MM.1S (cell line): ENCODE data around the gene BICD1.

Experiments
- DNase-seq: peaks from one replicate; pipeline ENCODE4 v3.0.0-alpha.2; 2015
- H2AFZ ChIP-seq: fragments of 300-600 bp; sonication (generic); 2 replicates; pipeline ENCODE4 v1.6.0; 2016; ENCODE audit warnings: antibody characterized with exemption, low read length
- H3F3A ChIP-seq: fragments of 300-600 bp; sonication (generic); 2 replicates; pipeline ENCODE4 v1.6.1; 2016; ENCODE audit warnings: mild to moderate bottlenecking, antibody characterized with exemption, low read length, moderate library complexity, mixed read lengths; ENCODE audit not compliant: insufficient read depth
- H3K27ac ChIP-seq: fragments of 300-600 bp; sonication (generic); 2 replicates; pipeline ENCODE4 v1.5.1; 2016; ENCODE audit warnings: mild to moderate bottlenecking, low read length
- H3K27me3 ChIP-seq: fragments of 300-600 bp; sonication (generic); replicated peaks from 2 replicates; pipeline ENCODE4 v1.6.0; 2016; ENCODE audit warnings: low read length; ENCODE audit not compliant: insufficient read depth
- H3K36me3 ChIP-seq: fragments of 300-600 bp; sonication (generic); replicated peaks from 2 replicates; pipeline ENCODE4 v1.6.1; 2016; ENCODE audit warnings: mild to moderate bottlenecking, low read length, mixed read lengths; ENCODE audit not compliant: insufficient read depth
- H3K4me1 ChIP-seq: fragments of 300-600 bp; sonication (generic); 2 replicates; pipeline ENCODE4 v1.6.1; 2016; ENCODE audit warnings: low read length, mixed read lengths
- H3K4me2 ChIP-seq: fragments of 300-600 bp; sonication (generic); 2 replicates; pipeline ENCODE4 v1.6.0; 2016; ENCODE audit warnings: low read depth, low read length
- H3K4me3 ChIP-seq: fragments of 300-600 bp; sonication (generic); 2 replicates; pipeline ENCODE4 v1.5.1; 2016; ENCODE audit warnings: low read length, mixed read lengths
- H3K79me2 ChIP-seq: fragments of 300-600 bp; sonication (generic); 2 replicates; pipeline ENCODE4 v1.6.1; 2016; ENCODE audit warnings: mixed run types, low read length, mixed read lengths
- H3K9ac ChIP-seq: fragments of 300-600 bp; sonication (generic); 2 replicates; pipeline ENCODE4 v1.6.1; 2016; ENCODE audit warnings: low read length, mixed read lengths
- H3K9me2 ChIP-seq: fragments of 300-600 bp; sonication (generic); replicated peaks from 2 replicates; pipeline ENCODE4 v1.6.1; 2016; ENCODE audit warnings: mild to moderate bottlenecking, low read length, mixed read lengths; ENCODE audit not compliant: insufficient read depth
- H3K9me3 ChIP-seq: fragments of 300-600 bp; sonication (generic); replicated peaks from 2 replicates; pipeline ENCODE4 v1.6.1; 2016; ENCODE audit warnings: mild to moderate bottlenecking, low read length, mixed read lengths; ENCODE audit not compliant: insufficient read depth
- H4K20me1 ChIP-seq: fragments of 300-600 bp; sonication (generic); 2 replicates; pipeline ENCODE4 v1.6.1; 2016; ENCODE audit warnings: mild to moderate bottlenecking, low read length, moderate library complexity, mixed read lengths; ENCODE audit not compliant: insufficient read depth
- CTCF ChIP-seq: fragments of 300-600 bp; sonication (generic); IDR thresholded peaks from 2 replicates; pipeline ENCODE4 v1.5.1; 2016; ENCODE audit warnings: antibody characterized with exemption, low read length, mixed read lengths
- EZH2 ChIP-seq: fragments of 300-600 bp; sonication (generic); optimal IDR thresholded peaks from 2 replicates; pipeline ENCODE3; 2017; ENCODE audit warnings: low read depth, mild to moderate bottlenecking, antibody characterized with exemption, low read length, mixed read lengths
- EZH2phosphoT487 ChIP-seq: fragments of 300-600 bp; sonication (generic); IDR thresholded peaks from 2 replicates; pipeline ENCODE4 v1.6.1; 2018; ENCODE audit warnings: antibody characterized with exemption, low read length

The BICD1 gene

GRCh38 chr12:32285021-32285420 lies 178.4 kb downstream of the BICD1 start:
- Histone ChIP-seq H3F3A (no peaks in the 10 kb centered on the region), H2AFZ (no peak overlapping the region), H3K9me3 (no peaks in the 10 kb centered on the region), H3K4me3 (no peak overlapping the region), H3K9ac (no peak overlapping the region), H3K9me2 (no peaks in the 10 kb centered on the region), H3K4me2 (no peak overlapping the region), H3K4me1 (no peaks in the 10 kb centered on the region), H3K36me3 (no peaks in the 10 kb centered on the region), H4K20me1 (no peaks in the 10 kb centered on the region), H3K27me3 (no peaks in the 10 kb centered on the region), H3K27ac (no peak overlapping the region), H3K79me2 (no peaks in the 10 kb centered on the region)
- DNase-seq, result no peak
- TF ChIP-seq CTCF, result no peak
- no peak for TF ChIP-seq EZH2
- TF ChIP-seq EZH2phosphoT487, result no peak

- Histone ChIP-seq H3K27me3 (no peaks in the 10 kb centered on the region), H3K27ac (no peak overlapping the region), H3K79me2 (no peaks in the 10 kb centered on the region), H4K20me1 (no peaks in the 10 kb centered on the region), H3K4me2 (no peak overlapping the region), H2AFZ (no peak overlapping the region), H3K4me1 (no peaks in the 10 kb centered on the region), H3K9me2 (no peaks in the 10 kb centered on the region), H3F3A (no peaks in the 10 kb centered on the region), H3K9me3 (no peaks in the 10 kb centered on the region), H3K36me3 (no peaks in the 10 kb centered on the region), H3K4me3 (no peak overlapping the region), H3K9ac (no peak overlapping the region)
- no peak for DNase-seq
- TF ChIP-seq EZH2phosphoT487 (no peak), CTCF (no peak), EZH2 (no peak)
Observed at GRCh38 chr12:32285489-32285888, 178.8 kb downstream of the BICD1 start.

GRCh38 chr12:32290411-32290810 lies 183.8 kb downstream of the BICD1 start:
- Histone ChIP-seq H3F3A (no peaks in the 10 kb centered on the region), H3K9me2 (no peaks in the 10 kb centered on the region), H3K4me2 (no peak overlapping the region), H2AFZ (no peak overlapping the region), H3K79me2 (no peaks in the 10 kb centered on the region), H3K36me3 (no peaks in the 10 kb centered on the region), H3K27me3 (no peaks in the 10 kb centered on the region), H3K27ac (no peak overlapping the region), H3K9ac (no peak overlapping the region), H3K9me3 (no peaks in the 10 kb centered on the region), H4K20me1 (no peaks in the 10 kb centered on the region), H3K4me1 (no peaks in the 10 kb centered on the region), H3K4me3 (no peak overlapping the region)
- no peak for DNase-seq
- no peak for TF ChIP-seq EZH2
- TF ChIP-seq CTCF, result no peak
- no peak for TF ChIP-seq EZH2phosphoT487
